GM19324 (cell line): ENCODE data around the gene HSPA1L.
"Not testable (repeated sequence)": the region's sequence is repeated elsewhere in the genome, so short reads cannot be mapped to it uniquely, and the experiment has no call there.

Experiments
- ATAC-seq: cut with Tn5 transposase; IDR thresholded peaks from one replicate; pipeline ENCODE4 v1.9.1; 2021; ENCODE audit warnings: mild to moderate bottlenecking, moderate library complexity; ENCODE audit not compliant: unreplicated experiment, low FRiP score

The HSPA1L gene

GRCh38 chr6:31815025-31815838 is at the start of gene HSPA1L, which contains the start of gene HSPA1A:
Gene HSPA1L (minus strand): TSS chr6:31815283. CDS start chr6:31811972, 3,311 bp downstream.
Gene HSPA1A (plus strand): TSS chr6:31815543. CDS start chr6:31815757, 214 bp downstream.
- no peak for ATAC-seq

GRCh38 chr6:31864818-31865204 is 49.7 kb upstream of the HSPA1L start:
- ATAC-seq = no peak

GRCh38 chr6:31864123-31864562 is 49.1 kb upstream of the HSPA1L start:
- ATAC-seq = not testable (repeated sequence)

GRCh38 chr6:31862344-31863235 is 47.5 kb upstream of the HSPA1L start, which contains the start of gene NEU1:
Gene NEU1 (minus strand): TSS chr6:31862821. CDS start chr6:31862776, 45 bp downstream.
- peak; percentile 92 for ATAC-seq

GRCh38 chr6:31861919-31862343 is 46.8 kb upstream of the HSPA1L start:
- ATAC-seq = no peak

- ATAC-seq = no peak
Measured at GRCh38 chr6:31861150-31861549, 46.1 kb upstream of the HSPA1L start.

- ATAC-seq = no peak
Measured at GRCh38 chr6:31860349-31860748, 45.3 kb upstream of the HSPA1L start.

- ATAC-seq = no peak
Measured at GRCh38 chr6:31859923-31860322, 44.8 kb upstream of the HSPA1L start.

GRCh38 chr6:31858707-31859106 is 43.6 kb upstream of the HSPA1L start:
- ATAC-seq = no peak

- not testable (repeated sequence) for ATAC-seq
Measured at GRCh38 chr6:31857774-31858173, 42.7 kb upstream of the HSPA1L start.

- ATAC-seq = not testable (repeated sequence)
Measured at GRCh38 chr6:31851980-31852718, 37.1 kb upstream of the HSPA1L start.

- ATAC-seq = no peak
Measured at GRCh38 chr6:31851485-31851832, 36.4 kb upstream of the HSPA1L start.

GRCh38 chr6:31850765-31851484 is 35.8 kb upstream of the HSPA1L start:
- no peak for ATAC-seq

GRCh38 chr6:31847276-31847978 is 32.3 kb upstream of the HSPA1L start:
- ATAC-seq = no peak

GRCh38 chr6:31844507-31844906 is 29.4 kb upstream of the HSPA1L start:
- no peak for ATAC-seq

- no peak for ATAC-seq
Measured at GRCh38 chr6:31842053-31842452, 27.0 kb upstream of the HSPA1L start.

GRCh38 chr6:31839779-31840126 is 24.7 kb upstream of the HSPA1L start:
- ATAC-seq = not testable (repeated sequence)

GRCh38 chr6:31838968-31839367 is 23.9 kb upstream of the HSPA1L start:
- no peak for ATAC-seq

GRCh38 chr6:31838114-31838553 is 23.1 kb upstream of the HSPA1L start:
- ATAC-seq = not testable (repeated sequence)
